B cell (primary cell): Measurements from ENCODE around the gene OVCH2. TPM values are rescaled to one million over a fixed set of nuclear protein-coding genes. Genes with fewer than 3 reads are reported as not detected.

Source experiments
- ATAC-seq: fragments of 200-7000 bp; cut with Tn5 transposase; one replicate; pipeline ENCODE4 v1.10.0; 2021; ENCODE audit warnings: low read depth, mild to moderate bottlenecking, moderate number of reproducible peaks, moderate library complexity
- CTCF ChIA-PET: fragments of 350-600 bp; sonication (Branson Sonifier 250); formaldehyde crosslinking; loops from one replicate; lab custom pipeline; 2021; ENCODE audit warnings: antibody characterized with exemption, inconsistent platforms; lab: Charles Lee
- POLR2A ChIA-PET: fragments of 350-600 bp; sonication (Branson Sonifier 250); formaldehyde crosslinking; loops from one replicate; lab custom pipeline; 2021; ENCODE audit warnings: antibody characterized with exemption; lab: Charles Lee
- DNase-seq: peaks from one replicate; pipeline ENCODE4 v3.0.0; 2013
- H2AFZ ChIP-seq: 2 replicates; pipeline ENCODE4 v1.6.1; 2012; ENCODE audit warnings: mild to moderate bottlenecking, low read depth, low read length; ENCODE audit not compliant: insufficient read depth, poor library complexity, severe bottlenecking
- H3K27ac ChIP-seq, 2 donors: 1 replicate in 1 of 2; 2 replicates in 1 of 2; pipeline ENCODE4 v1.5.1; 2012 to 2013; ENCODE audit warnings: low read length in 2 of 2, mild to moderate bottlenecking in 2 of 2, moderate library complexity in 1 of 2
- H3K27me3 ChIP-seq, 4 experiments: fragments of 200-600 bp in 1 of 4; sonication (generic) in 1 of 4; replicated peaks in 1 of 4; 1 replicate in 2 of 4; 2 replicates in 2 of 4; pipeline versions ENCODE4 v1.6.1 to v1.7.0; 2013 to 2016; ENCODE audit warnings: low read length in 3 of 4, mild to moderate bottlenecking in 2 of 4, mixed read lengths in 1 of 4, moderate library complexity in 1 of 4; ENCODE audit not compliant: insufficient read depth in 4 of 4, control insufficient read depth in 3 of 4; ENCODE audit errors: control extremely low read depth in 1 of 4
- H3K36me3 ChIP-seq, 2 experiments: replicated peaks in 1 of 2; 1 replicate in 1 of 2; 2 replicates in 1 of 2; pipeline versions ENCODE4 v1.6.1 to v1.7.1; 2013; ENCODE audit warnings: low read length in 1 of 2; ENCODE audit not compliant: insufficient read depth in 2 of 2, control insufficient read depth in 1 of 2; ENCODE audit errors: control extremely low read depth in 1 of 2, extremely low read depth in 1 of 2
- H3K4me1 ChIP-seq, 2 donors: fragments of 200-600 bp in 1 of 2; sonication (generic) in 1 of 2; 1 replicate in 1 of 2; 2 replicates in 1 of 2; pipeline versions ENCODE4 v1.5.1 to v1.6.1; 2013 to 2017; ENCODE audit warnings: low read length in 2 of 2; ENCODE audit not compliant: control insufficient read depth in 2 of 2, insufficient read depth in 2 of 2
- H3K4me2 ChIP-seq: replicated peaks from 2 replicates; pipeline ENCODE3; 2012; ENCODE audit warnings: mild to moderate bottlenecking, low read depth, low read length; ENCODE audit not compliant: poor library complexity, severe bottlenecking
- H3K4me3 ChIP-seq, 5 experiments: fragments of 200-600 bp in 1 of 5; sonication (generic) in 1 of 5; 1 replicate in 3 of 5; 2 replicates in 2 of 5; pipeline versions ENCODE4 v1.5.1 to v1.7.0; 2011 to 2016; ENCODE audit warnings: low read length in 4 of 5, mild to moderate bottlenecking in 4 of 5, low read depth in 2 of 5, control low read depth in 1 of 5, moderate library complexity in 1 of 5; ENCODE audit not compliant: insufficient read depth in 1 of 5; ENCODE audit errors: control extremely low read depth in 1 of 5, extremely low read depth in 1 of 5
- H3K79me2 ChIP-seq: fragments of 200-600 bp; sonication (generic); one replicate; pipeline ENCODE4 v1.6.0; 2016; ENCODE audit warnings: low read length; ENCODE audit not compliant: control insufficient read depth, insufficient read depth
- H3K9ac ChIP-seq: fragments of 200-600 bp; sonication (generic); 2 replicates; pipeline ENCODE4 v1.6.1; 2017; ENCODE audit warnings: mild to moderate bottlenecking, low read length, moderate library complexity
- H3K9me3 ChIP-seq, 3 donors: one replicate each; pipeline versions ENCODE4 v1.6.1 to v1.7.1; 2013; ENCODE audit warnings: low read length in 2 of 3; ENCODE audit not compliant: control insufficient read depth in 2 of 3, insufficient read depth in 1 of 3; ENCODE audit errors: control extremely low read depth in 1 of 3
- H4K20me1 ChIP-seq: 2 replicates; pipeline ENCODE4 v1.6.0; 2012; ENCODE audit warnings: mild to moderate bottlenecking, low read length; ENCODE audit not compliant: insufficient read depth, control insufficient read depth, poor library complexity, severe bottlenecking
- H3K27ac Mint-ChIP-seq: one replicate; pipeline ENCODE4 v1.8.0; 2021; ENCODE audit warnings: mixed read lengths
- H3K27me3 Mint-ChIP-seq: one replicate; pipeline ENCODE4 v1.8.0; 2021; ENCODE audit warnings: mixed read lengths
- H3K4me1 Mint-ChIP-seq: one replicate; pipeline ENCODE4 v1.8.0; 2021; ENCODE audit warnings: mixed read lengths
- H3K4me3 Mint-ChIP-seq: one replicate; pipeline ENCODE4 v1.8.0; 2021; ENCODE audit warnings: mixed read lengths
- H3K9me3 Mint-ChIP-seq: one replicate; pipeline ENCODE4 v1.8.0; 2022; ENCODE audit warnings: mixed read lengths; ENCODE audit not compliant: insufficient read depth
- EZH2 ChIP-seq: IDR thresholded peaks from 2 replicates; pipeline ENCODE4 v1.6.1; 2012; ENCODE audit warnings: borderline replicate concordance, low read depth, mild to moderate bottlenecking, moderate library complexity, low read length; ENCODE audit not compliant: insufficient read depth, poor library complexity, severe bottlenecking
- WGBS: methylation state at CpG from one replicate; pipeline ENCODE4 v1.1.5; 2013; ENCODE audit warnings: missing lambda C conversion rate; ENCODE audit not compliant: insufficient coverage; 5-methylcytosine and 5-hydroxymethylcytosine counted together
- intact Hi-C: fragments of 100-400 bp; cut with micrococcal nuclease; formaldehyde crosslinking; loops from one replicate; pipeline ENCODE4 v1.10.0; 2022
- polyA plus RNA-seq: library from polyadenylated mRNA; depleted of rRNA; stranded (reverse); fragments of >200 nt; gene quantifications from 2 replicates; pipeline ENCODE4 v1.2.3, GENCODE V29; 2012
- total RNA-seq, 2 donors: library from RNA; stranded (reverse); fragments of 120-200 nt in 1 of 2; gene quantifications; 1 replicate in 1 of 2; 2 replicates in 1 of 2; pipeline versions ENCODE4 v1.2.3 to v1.2.4, GENCODE V29; 2013 to 2022
- TF ChIP-seq, protein P1 (sequence below): fragments of 200-600 bp; IDR thresholded peaks from one replicate; pipeline ENCODE4 v1.8.0; 2022; ENCODE audit warnings: antibody characterized with exemption, mild to moderate bottlenecking

The OVCH2 gene
- total and polyA plus RNA-seq, 2 donors (not counting 1 experiment from before 2014, with no cell fraction given), result not detected

DNA sequence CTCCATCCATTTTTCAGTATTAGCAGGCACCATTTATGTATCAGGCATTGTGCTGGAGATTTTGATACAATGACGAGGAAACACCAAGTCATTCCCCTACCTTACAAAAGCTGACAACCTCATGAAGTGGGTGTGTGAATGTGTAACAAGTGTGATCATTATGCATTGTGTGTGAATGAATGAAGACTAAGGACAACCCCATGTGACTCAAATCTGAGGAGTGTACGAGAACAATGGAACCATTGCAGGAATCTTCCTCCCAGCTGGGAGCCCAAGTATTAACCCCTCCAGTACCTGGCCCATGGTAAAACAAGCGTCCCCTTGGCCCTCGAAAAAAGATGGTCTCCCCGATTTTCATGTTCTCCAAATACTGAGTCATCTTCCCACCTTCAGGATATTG, 37.4 kb downstream of the OVCH2 start:
- no CpG with 5 or more reads among the region's 5 CpGs for WGBS
- no peak for ATAC-seq
- CTCF ChIA-PET, result interaction anchor here (1.0 to 5.6 kb wide), 7 partner anchors 9 to 572 kb away, joined by 3 to 53 read pairs (median 4); no protein-coding TSS in a partner anchor

DNA sequence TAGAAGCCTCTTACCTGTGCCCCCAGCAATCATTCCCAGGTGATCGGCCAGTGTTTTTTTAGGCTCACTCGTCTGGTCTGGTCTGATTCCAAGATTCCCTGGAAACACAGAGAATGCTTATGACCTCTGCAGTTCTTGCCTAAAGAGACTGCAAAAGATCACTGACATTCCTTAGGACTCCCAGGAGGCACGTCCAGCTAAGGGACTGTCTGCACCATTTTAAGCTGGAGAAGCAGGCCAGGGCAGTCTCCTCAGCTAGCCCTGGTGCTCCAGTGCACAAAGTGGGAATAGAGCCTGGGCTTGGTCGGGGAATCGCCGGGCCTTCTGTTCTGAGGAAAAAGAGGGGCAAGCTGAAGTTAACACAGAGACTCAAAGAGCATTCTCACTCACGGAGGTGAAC, 37.8 kb downstream of the OVCH2 start:
- no peak for DNase-seq
- no peaks in the 10 kb centered on the region for H4K20me1 ChIP-seq
- no peaks in the 10 kb centered on the region for H3K36me3 ChIP-seq
- no peaks in the 10 kb centered on the region for H3K9me3 ChIP-seq
- H2AFZ ChIP-seq, result no peak overlapping the region
- peaks cover 0 to 12% (median 3%) of the 10 kb centered on the region in 4 experiments for H3K27me3 ChIP-seq
- ChIA-PET CTCF (interaction anchor here (1.0 to 5.6 kb wide), 5 partner anchors 9 to 316 kb away, joined by 3 to 53 read pairs (median 4); no protein-coding TSS in a partner anchor), POLR2A (no interaction called here)
- Mint-ChIP-seq H3K4me3 (no peak overlapping the region), H3K27ac (no peak overlapping the region), H3K9me3 (no peaks in the 10 kb centered on the region), H3K4me1 (peaks cover 22% of the 10 kb centered on the region), H3K27me3 (no peaks in the 10 kb centered on the region)
- no peak overlapping the region for H3K27ac ChIP-seq
- peaks cover 11 to 21% of the 10 kb centered on the region in 2 donors for H3K4me1 ChIP-seq
- no peak overlapping the region for H3K4me2 ChIP-seq
- no peaks in the 10 kb centered on the region for H3K79me2 ChIP-seq
- no peak for ATAC-seq
- TF ChIP-seq EZH2, result no peak
- TF ChIP-seq, protein P1, sequence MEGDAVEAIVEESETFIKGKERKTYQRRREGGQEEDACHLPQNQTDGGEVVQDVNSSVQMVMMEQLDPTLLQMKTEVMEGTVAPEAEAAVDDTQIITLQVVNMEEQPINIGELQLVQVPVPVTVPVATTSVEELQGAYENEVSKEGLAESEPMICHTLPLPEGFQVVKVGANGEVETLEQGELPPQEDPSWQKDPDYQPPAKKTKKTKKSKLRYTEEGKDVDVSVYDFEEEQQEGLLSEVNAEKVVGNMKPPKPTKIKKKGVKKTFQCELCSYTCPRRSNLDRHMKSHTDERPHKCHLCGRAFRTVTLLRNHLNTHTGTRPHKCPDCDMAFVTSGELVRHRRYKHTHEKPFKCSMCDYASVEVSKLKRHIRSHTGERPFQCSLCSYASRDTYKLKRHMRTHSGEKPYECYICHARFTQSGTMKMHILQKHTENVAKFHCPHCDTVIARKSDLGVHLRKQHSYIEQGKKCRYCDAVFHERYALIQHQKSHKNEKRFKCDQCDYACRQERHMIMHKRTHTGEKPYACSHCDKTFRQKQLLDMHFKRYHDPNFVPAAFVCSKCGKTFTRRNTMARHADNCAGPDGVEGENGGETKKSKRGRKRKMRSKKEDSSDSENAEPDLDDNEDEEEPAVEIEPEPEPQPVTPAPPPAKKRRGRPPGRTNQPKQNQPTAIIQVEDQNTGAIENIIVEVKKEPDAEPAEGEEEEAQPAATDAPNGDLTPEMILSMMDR, result no peak
- H3K9ac ChIP-seq, result no peak overlapping the region
- WGBS, result 94% methylated on average over 4 of the region's 7 CpGs
- intact Hi-C loops, result no loop called here
- no peak overlapping the region for H3K4me3 ChIP-seq

More for the DNA sequence above, 37.4 kb downstream of the OVCH2 start:
- intact Hi-C loops, result no loop called here
- no peak for DNase-seq
- H3K4me3 Mint-ChIP-seq, result no peak overlapping the region
- H3K4me1 ChIP-seq, result peaks cover 16 to 21% of the 10 kb centered on the region in 2 donors
- H3K27me3 ChIP-seq, result peaks cover 0 to 14% (median 3%) of the 10 kb centered on the region in 4 experiments
- TF ChIP-seq EZH2, result no peak
- TF ChIP-seq, protein P1, result no peak
- H3K9me3 ChIP-seq, result no peaks in the 10 kb centered on the region
- H3K4me2 ChIP-seq, result no peak overlapping the region
- no peaks in the 10 kb centered on the region for H3K79me2 ChIP-seq
- H3K4me1 Mint-ChIP-seq, result peaks cover 23% of the 10 kb centered on the region
- peaks cover 1% of the 10 kb centered on the region for H3K27me3 Mint-ChIP-seq
- H3K27ac ChIP-seq, result no peak overlapping the region
- H2AFZ ChIP-seq, result no peak overlapping the region
- POLR2A ChIA-PET, result no interaction called here
- no peaks in the 10 kb centered on the region for H4K20me1 ChIP-seq
- H3K36me3 ChIP-seq, result no peaks in the 10 kb centered on the region
- H3K4me3 ChIP-seq, result no peak overlapping the region
- H3K9ac ChIP-seq, result no peak overlapping the region
- H3K27ac Mint-ChIP-seq, result no peak overlapping the region
- no peaks in the 10 kb centered on the region for H3K9me3 Mint-ChIP-seq
